HepG2 (cell line): Measurements from ENCODE around the gene TBCD. TPM values are rescaled to one million over a fixed set of nuclear protein-coding genes. Genes with fewer than 3 reads are reported as not detected.

Source experiments
- ATAC-seq: fragments of 200-7000 bp; cut with Tn5 transposase; 3 replicates; pipeline ENCODE4 v1.9.1; 2020; ENCODE audit warnings: mild to moderate bottlenecking, moderate library complexity
- BruUV-seq: library from RNA; stranded (reverse); fragments of 400-500 nt; replicated peaks from 2 replicates; lab custom pipeline; 2021; lab: Mats Ljungman, UMichigan
- CTCF ChIA-PET: fragments of 300-600 bp; formaldehyde crosslinking; extraction: SDS; loops from one replicate; lab custom pipeline; 2021; ENCODE audit warnings: low total read pairs, inconsistent platforms, low intra/inter-chr PET ratio; lab: Yijun Ruan, JAX
- POLR2A ChIA-PET: fragments of 350-600 bp; sonication (Branson Sonifier 250); formaldehyde crosslinking; loops from one replicate; lab custom pipeline; 2020; ENCODE audit warnings: antibody characterized with exemption, inconsistent platforms; lab: Yijun Ruan, JAX
- DNase-seq: peaks from one replicate; pipeline ENCODE4 v3.0.0-alpha.2; 2015; ENCODE audit warnings: low spot score
- FAIRE-seq: peaks from 3 replicates; lab custom pipeline; 2011; peaks lifted over from hg19 to GRCh38; lab: Jason Lieb, UNC
- H2AFZ ChIP-seq: one replicate; pipeline ENCODE4 v1.6.1; 2011; ENCODE audit warnings: low read length, inconsistent platforms
- H3K27ac ChIP-seq: fragments of 300-600 bp; 3 replicates; pipeline ENCODE4 v1.8.0; 2011; ENCODE audit warnings: mixed run types, mild to moderate bottlenecking, mixed read lengths, low read length, inconsistent platforms; ENCODE audit not compliant: insufficient read depth; ENCODE audit errors: extremely low read length
- H3K27me3 ChIP-seq, 2 experiments: fragments of 200-600 bp in 1 of 2; 2 replicates in 1 of 2; 3 replicates in 1 of 2; pipeline versions ENCODE4 v1.6.0 to v1.8.0; 2011; ENCODE audit warnings: low read length in 2 of 2, mild to moderate bottlenecking in 2 of 2, moderate library complexity in 2 of 2, inconsistent platforms in 1 of 2; ENCODE audit not compliant: insufficient read depth in 2 of 2, control insufficient read depth in 1 of 2
- H3K36me3 ChIP-seq, 2 experiments: fragments of 200-600 bp in 1 of 2; replicated peaks in 1 of 2; 2 replicates in 1 of 2; 3 replicates in 1 of 2; pipeline versions ENCODE4 v1.5.1 to v1.8.0; 2011; ENCODE audit warnings: low read length in 2 of 2, inconsistent platforms in 1 of 2; ENCODE audit not compliant: insufficient read depth in 2 of 2, control insufficient read depth in 1 of 2
- H3K4me1 ChIP-seq: 2 replicates; pipeline ENCODE4 v1.5.1; 2012; ENCODE audit warnings: low read length, inconsistent platforms; ENCODE audit not compliant: insufficient read depth
- H3K4me2 ChIP-seq: 2 replicates; pipeline ENCODE4 v1.6.0; 2011; ENCODE audit warnings: low read depth, low read length, inconsistent platforms
- H3K4me3 ChIP-seq, 3 experiments: fragments of 200-600 bp in 1 of 3; sonication (generic), shearing (Covaris generic) in 1 of 3; replicated peaks in 1 of 3; 2 replicates each; pipeline ENCODE4 v1.5.1; 2011 to 2016; ENCODE audit warnings: low read length in 3 of 3, inconsistent platforms in 2 of 3, low read depth in 2 of 3, mild to moderate bottlenecking in 2 of 3, control low read depth in 1 of 3, mixed read lengths in 1 of 3; ENCODE audit not compliant: insufficient read depth in 1 of 3
- H3K79me2 ChIP-seq: one replicate; pipeline ENCODE4 v1.6.1; 2011; ENCODE audit warnings: low read length, inconsistent platforms; ENCODE audit not compliant: insufficient read depth
- H3K9ac ChIP-seq: 2 replicates; pipeline ENCODE4 v1.6.0; 2011; ENCODE audit warnings: mild to moderate bottlenecking, low read depth, low read length, inconsistent platforms; ENCODE audit not compliant: insufficient read depth
- H3K9me3 ChIP-seq: 2 replicates; pipeline ENCODE4 v1.5.1; 2012; ENCODE audit warnings: mild to moderate bottlenecking, low read length
- H4K20me1 ChIP-seq: 2 replicates; pipeline ENCODE4 v1.6.0; 2011; ENCODE audit warnings: inconsistent platforms, mild to moderate bottlenecking, low read length, moderate library complexity; ENCODE audit not compliant: insufficient read depth
- AGO2 ChIP-seq: fragments of 200-400 bp; formaldehyde crosslinking; optimal IDR thresholded peaks from 2 replicates; pipeline ENCODE3; 2017; ENCODE audit warnings: mild to moderate bottlenecking, low read depth, low read length, moderate library complexity
- CCAR2 ChIP-seq: fragments of 200-400 bp; formaldehyde crosslinking; optimal IDR thresholded peaks from 2 replicates; pipeline ENCODE3; 2018; ENCODE audit warnings: low read depth, mild to moderate bottlenecking, low read length, moderate library complexity
- MNT ChIP-seq: fragments of 450-650 bp; IDR thresholded peaks from 2 replicates; pipeline ENCODE4 v1.6.1; 2016
- ZNF83 ChIP-seq: sonication (generic); formaldehyde crosslinking; IDR thresholded peaks from 2 replicates; pipeline ENCODE4 v1.4.0; 2020; ENCODE audit warnings: missing genetic modification reagents, mild to moderate bottlenecking, borderline replicate concordance
- WGBS: methylation state at CpG from one replicate; pipeline ENCODE4 v1.1.6; 2017; ENCODE audit warnings: low lambda C conversion rate; 5-methylcytosine and 5-hydroxymethylcytosine counted together
- in situ Hi-C: cut with HindIII; loops from 2 replicates; pipeline ENCODE4 v1.10.0; 2017; ENCODE audit warnings: low pct_unique_long_range_greater_than_20kb; ENCODE audit not compliant: extremely low pct_ligation_motif_present
- intact Hi-C: fragments of 100-400 bp; cut with micrococcal nuclease; formaldehyde crosslinking; loops from one replicate; pipeline ENCODE4 v1.10.0; 2022; ENCODE audit not compliant: unreplicated experiment
- polyA plus RNA-seq, 8 experiments: library from polyadenylated mRNA; depleted of rRNA in 3 of 8; stranded (reverse) in 7 of 8; unstranded in 1 of 8; fragments of >200 nt; fragmentation: Illumina TruSeq in 4 of 8; extraction: Trizol in 4 of 8; gene quantifications; 2 replicates each; pipeline versions ENCODE4 v1.2.1 to v1.2.3, GENCODE V29; 2011 to 2016; ENCODE audit warnings: low read depth in 4 of 8, missing spikeins in 1 of 8, mixed read lengths in 1 of 8; ENCODE audit not compliant: insufficient read depth in 1 of 8
- total RNA-seq, 5 experiments: library from RNA; depleted of rRNA; stranded (reverse); fragments of >200 nt; fragmentation: Illumina TruSeq; extraction: Trizol; gene quantifications; 2 replicates each; pipeline ENCODE4 v1.2.3, GENCODE V29; 2016; ENCODE audit warnings: low read depth in 1 of 5

TBCD gene
- total and polyA plus RNA-seq, 2 of the 13 experiments (the other 11 are each of a cell fraction or from before 2014, with no cell fraction given), result 33.9 to 54.8 TPM

GRCh38 chr17:82957961-82958561 is 206.2 kb downstream of the TBCD start:
- WGBS, result 93% methylated on average over 19 of the region's 30 CpGs
- Histone ChIP-seq H3K36me3 (peaks cover 0 to 4% of the 10 kb centered on the region in 2 experiments; a peak in 2 of 5 replicates), H3K9me3 (no peaks in the 10 kb centered on the region), H3K4me3 (no peak overlapping the region), H2AFZ (no peak overlapping the region), H3K79me2 (no peaks in the 10 kb centered on the region), H3K27me3 (no peaks in the 10 kb centered on the region), H3K4me1 (no peaks in the 10 kb centered on the region), H4K20me1 (no peaks in the 10 kb centered on the region), H3K9ac (no peak overlapping the region), H3K4me2 (no peak overlapping the region), H3K27ac (no peak overlapping the region)
- no TSS peak for BruUV-seq
- TF ChIP-seq ZNF83 (CRISPR knock-in tag) (no peak), AGO2 (peak; percentile 47)
- FAIRE-seq (no peak), ATAC-seq (peak; percentile 9; the same call in 2 of the 3 replicates), DNase-seq (no peak)
- CTCF ChIA-PET, result no interaction called here
- POLR2A ChIA-PET, result no interaction called here
- intact Hi-C loops, result no loop called here
- in situ Hi-C loops, result no loop called here

GRCh38 chr17:82959242-82959930 is 207.5 kb downstream of the TBCD start:
- no peaks in the 10 kb centered on the region for H4K20me1 ChIP-seq

More at GRCh38 chr17:82959242-82959930, 207.5 kb downstream of the TBCD start:
- no peak overlapping the region for H3K27ac ChIP-seq
- 84% methylated on average over 28 of the region's 28 CpGs for WGBS
- FAIRE-seq, result no peak
- in situ Hi-C loops (no loop called here), intact Hi-C loops (no loop called here)
- H3K9ac ChIP-seq, result no peak overlapping the region
- H2AFZ ChIP-seq, result no peak overlapping the region
- TF ChIP-seq MNT (0 out of 2 replicates have a peak, but pooled peaks have one; percentile 20), CCAR2 (no peak)
- H3K36me3 ChIP-seq, result peaks cover 0 to 4% of the 10 kb centered on the region in 2 experiments; a peak in 2 of 5 replicates
- H3K9me3 ChIP-seq, result no peaks in the 10 kb centered on the region
- no peaks in the 10 kb centered on the region for H3K4me1 ChIP-seq
- CTCF ChIA-PET, result no interaction called here
- BruUV-seq, result no TSS peak
- no peak overlapping the region for H3K4me3 ChIP-seq
- POLR2A ChIA-PET, result no interaction called here
- no peaks in the 10 kb centered on the region for H3K79me2 ChIP-seq
- no peak for ATAC-seq
- no peak for DNase-seq
- no peaks in the 10 kb centered on the region for H3K27me3 ChIP-seq
- no peak overlapping the region for H3K4me2 ChIP-seq
